Cardiac fibroblast (primary cell): Measurements from ENCODE around the gene GKN2.
A peak's percentile ranks its signal among the peaks of the same experiment; 100 is the strongest.

Experiments
- DNase-seq, 2 donors: peaks; one replicate each; pipeline versions ENCODE4 v3.0.0 to v3.0.0-alpha.2; 2010; ENCODE audit warnings: low read depth in 2 of 2
- H3K4me3 ChIP-seq, 2 donors: replicated peaks in 1 of 2; 1 replicate in 1 of 2; 2 replicates in 1 of 2; pipeline ENCODE4 v1.5.1; 2011; ENCODE audit warnings: low read depth in 2 of 2, low read length in 2 of 2, mild to moderate bottlenecking in 2 of 2, moderate library complexity in 1 of 2
- TF ChIP-seq, protein P1 (sequence below): IDR thresholded peaks from one replicate; pipeline ENCODE4 v1.5.1; 2011; ENCODE audit warnings: low read depth, mild to moderate bottlenecking, low read length, inconsistent platforms

GKN2 gene

DNA sequence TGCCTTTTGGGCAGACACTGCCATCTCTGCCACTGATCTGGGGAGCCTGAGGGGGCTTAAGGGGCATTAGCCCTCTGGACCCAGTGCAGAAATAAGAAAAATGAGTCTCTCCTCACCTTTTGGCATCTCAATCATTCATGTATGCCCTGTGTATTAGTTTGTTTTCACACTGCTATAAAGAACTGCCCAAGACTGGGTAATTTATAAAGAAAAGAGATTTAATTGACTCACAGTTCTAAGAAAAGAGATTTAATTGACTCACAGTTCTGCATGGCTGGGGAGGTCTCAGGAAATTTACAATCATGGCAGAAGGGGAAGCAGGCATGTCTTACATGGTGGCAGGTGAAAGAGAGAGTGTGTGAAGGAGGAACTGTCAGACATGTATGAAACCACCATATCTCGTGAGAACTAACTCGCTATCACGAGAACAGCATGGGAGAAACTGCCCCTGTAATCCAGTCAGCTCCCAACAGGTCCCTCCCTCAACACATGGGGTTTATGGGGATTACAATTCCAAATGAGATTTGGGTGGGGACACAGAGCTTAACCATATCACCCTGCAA lies 21.5 kb downstream of the GKN2 start:
- TF ChIP-seq, protein P1, sequence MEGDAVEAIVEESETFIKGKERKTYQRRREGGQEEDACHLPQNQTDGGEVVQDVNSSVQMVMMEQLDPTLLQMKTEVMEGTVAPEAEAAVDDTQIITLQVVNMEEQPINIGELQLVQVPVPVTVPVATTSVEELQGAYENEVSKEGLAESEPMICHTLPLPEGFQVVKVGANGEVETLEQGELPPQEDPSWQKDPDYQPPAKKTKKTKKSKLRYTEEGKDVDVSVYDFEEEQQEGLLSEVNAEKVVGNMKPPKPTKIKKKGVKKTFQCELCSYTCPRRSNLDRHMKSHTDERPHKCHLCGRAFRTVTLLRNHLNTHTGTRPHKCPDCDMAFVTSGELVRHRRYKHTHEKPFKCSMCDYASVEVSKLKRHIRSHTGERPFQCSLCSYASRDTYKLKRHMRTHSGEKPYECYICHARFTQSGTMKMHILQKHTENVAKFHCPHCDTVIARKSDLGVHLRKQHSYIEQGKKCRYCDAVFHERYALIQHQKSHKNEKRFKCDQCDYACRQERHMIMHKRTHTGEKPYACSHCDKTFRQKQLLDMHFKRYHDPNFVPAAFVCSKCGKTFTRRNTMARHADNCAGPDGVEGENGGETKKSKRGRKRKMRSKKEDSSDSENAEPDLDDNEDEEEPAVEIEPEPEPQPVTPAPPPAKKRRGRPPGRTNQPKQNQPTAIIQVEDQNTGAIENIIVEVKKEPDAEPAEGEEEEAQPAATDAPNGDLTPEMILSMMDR = no peak
- no peak for DNase-seq
- H3K4me3 ChIP-seq = no peak overlapping the region

- TF ChIP-seq, protein P1 = no peak
- H3K4me3 ChIP-seq = no peak overlapping the region
- no peak for DNase-seq
Measured at GRCh38 chr2:68926796-68927195, 25.9 kb downstream of the GKN2 start.

DNA sequence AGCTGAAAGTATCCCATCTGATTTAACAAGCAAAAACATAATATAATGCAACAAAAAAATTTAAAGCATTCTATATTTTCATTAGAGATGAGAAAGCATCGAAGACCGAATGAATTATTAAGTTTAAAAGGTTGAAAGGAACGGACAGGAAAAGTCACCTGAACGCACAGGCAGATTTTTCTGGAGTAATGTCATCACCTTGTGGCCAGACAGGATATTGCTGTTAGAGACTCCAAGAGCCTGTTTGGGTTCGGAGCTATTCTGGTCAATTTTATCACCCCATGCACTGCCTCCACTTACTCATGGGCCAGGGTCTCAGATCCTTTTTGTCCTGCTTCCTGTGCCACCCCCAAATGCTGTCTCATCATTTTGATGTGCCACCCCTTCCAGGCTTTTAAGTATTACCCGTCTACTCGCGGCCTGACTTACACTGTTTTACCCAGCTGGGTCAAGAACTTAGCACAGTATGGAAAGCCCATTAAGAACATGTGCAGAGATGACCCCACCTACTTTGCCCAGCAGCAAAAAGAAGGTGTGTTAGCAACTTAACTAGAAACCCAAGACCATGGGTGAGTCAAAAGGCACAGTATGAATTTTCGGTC lies 27.3 kb downstream of the GKN2 start:
- DNase-seq = peak; percentile 65 to 75
- H3K4me3 ChIP-seq = no peak overlapping the region
- TF ChIP-seq, protein P1 = peak; percentile 92

- TF ChIP-seq, protein P1 = no peak
- peak in 1 of 2 donors; percentile 82 for DNase-seq
- H3K4me3 ChIP-seq = no peak overlapping the region
Measured at GRCh38 chr2:68921646-68922045, 31.0 kb downstream of the GKN2 start.

DNA sequence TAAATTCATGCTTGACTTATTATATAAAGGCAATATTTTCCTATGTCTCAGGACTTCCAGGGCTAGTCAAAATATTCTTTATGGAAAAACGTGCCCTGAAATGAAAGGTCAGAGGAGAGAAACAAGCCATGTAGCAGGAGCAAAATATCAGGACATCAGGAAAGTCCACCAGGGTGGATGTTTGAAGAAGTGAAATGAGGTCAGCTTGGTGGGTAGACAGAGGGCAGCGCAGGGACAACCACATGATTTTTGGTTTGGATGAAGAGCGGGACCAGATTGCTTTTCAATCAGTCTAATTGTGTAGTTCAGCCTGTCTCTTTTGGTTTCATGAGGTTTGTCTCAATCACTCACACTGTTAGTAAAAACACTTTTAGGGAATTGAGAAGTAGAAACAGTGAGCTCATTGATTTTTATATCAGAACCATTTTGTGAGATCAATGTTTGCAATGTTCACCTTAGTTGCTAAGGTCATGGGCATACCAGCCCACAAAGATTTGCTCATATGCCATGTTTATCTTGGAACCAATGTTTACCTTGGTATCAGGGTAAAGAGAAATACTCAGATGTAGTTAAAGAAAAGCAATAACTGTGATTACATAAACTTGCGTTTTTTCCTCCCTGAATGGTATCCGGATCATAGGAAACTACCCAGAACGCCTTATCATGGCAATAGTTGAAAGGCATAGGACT lies 32.1 kb downstream of the GKN2 start:
- TF ChIP-seq, protein P1 = no peak
- no peak overlapping the region for H3K4me3 ChIP-seq
- no peak for DNase-seq

DNA sequence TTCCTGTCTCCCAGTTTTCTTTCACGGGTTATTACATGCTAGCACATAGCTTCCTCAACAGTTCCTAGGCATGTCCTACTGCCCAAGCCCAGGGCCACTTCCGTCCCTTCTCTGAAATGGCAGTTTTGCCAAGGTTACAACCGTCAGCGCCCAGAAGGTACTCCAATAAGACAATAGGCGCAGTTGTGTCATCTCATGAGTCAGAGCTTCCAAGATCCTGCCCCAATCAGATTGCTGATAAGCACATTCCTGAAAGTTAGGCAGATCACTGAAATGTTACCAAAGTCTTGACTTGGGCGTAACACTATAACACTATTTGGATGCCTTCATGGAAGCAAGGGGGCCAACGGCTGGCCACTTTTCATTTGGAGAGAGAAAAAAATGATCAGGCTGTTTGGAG lies 34.2 kb downstream of the GKN2 start:
- peak; percentile 40 to 84 for DNase-seq
- no peak overlapping the region for H3K4me3 ChIP-seq
- TF ChIP-seq, protein P1 = no peak
